Left ventricle myocardium superior (tissue), 1 donor: Measurements from ENCODE around the gene GPA33. TPM values are rescaled to one million over a fixed set of nuclear protein-coding genes. Genes with fewer than 3 reads are reported as not detected.

Experiments
- ATAC-seq: fragments of 200-7000 bp; cut with Tn5 transposase; one replicate; pipeline ENCODE4 v1.9.1; 2020; ENCODE audit warnings: mild to moderate bottlenecking, moderate library complexity
- DNase-seq: peaks from one replicate; pipeline ENCODE4 v3.0.0-alpha.2; 2020
- intact Hi-C: fragments of 100-400 bp; cut with micrococcal nuclease; formaldehyde crosslinking; loops from one replicate; pipeline ENCODE4 v1.11.0; 2022
- total RNA-seq: library from RNA; stranded (reverse); fragmentation: NEBNext Ultra II Directional; extraction: Animal tissue kit (Norgen Biotek cat#: 25700); gene quantifications from one replicate; pipeline ENCODE4 v1.2.1, GENCODE V29; 2021
- donor health status: DM: no; HTN: yes; CAD: no; lungs with severe emphysema.

Gene GPA33
- total RNA-seq, 1 donor from 2014 or later: 0.07 TPM

GRCh38 chr1:167120899-167121298 is 30.7 kb upstream of the GPA33 start:
- intact Hi-C loops: no loop called here

GRCh38 chr1:167119696-167120095 is 29.5 kb upstream of the GPA33 start:
- intact Hi-C loops: no loop called here
- no peak for ATAC-seq

More at GRCh38 chr1:167120899-167121298, 30.7 kb upstream of the GPA33 start:
- no peak for ATAC-seq
- DNase-seq: no peak

GRCh38 chr1:167118188-167118587 is 28.0 kb upstream of the GPA33 start:
- ATAC-seq (no peak), DNase-seq (no peak)
- intact Hi-C loops: no loop called here

More at GRCh38 chr1:167119696-167120095, 29.5 kb upstream of the GPA33 start:
- DNase-seq: no peak

GRCh38 chr1:167117225-167117624 is 27.0 kb upstream of the GPA33 start:
- DNase-seq: no peak
- peak; percentile 23 for ATAC-seq
- intact Hi-C loops: no loop called here

- intact Hi-C loops: no loop called here
- DNase-seq: no peak
- no peak for ATAC-seq
Observed at GRCh38 chr1:167116174-167116573, 26.0 kb upstream of the GPA33 start.

- DNase-seq (no peak), ATAC-seq (no peak)
- intact Hi-C loops: no loop called here
Observed at GRCh38 chr1:167115655-167116054, 25.5 kb upstream of the GPA33 start.

- intact Hi-C loops: no loop called here
- ATAC-seq (no peak), DNase-seq (no peak)
Observed at GRCh38 chr1:167114725-167115124, 24.5 kb upstream of the GPA33 start.

- intact Hi-C loops: no loop called here
- peak; percentile 52 for ATAC-seq
- DNase-seq: no peak
Observed at GRCh38 chr1:167111868-167112709, 21.9 kb upstream of the GPA33 start.

- no peak for ATAC-seq
- intact Hi-C loops: no loop called here
- no peak for DNase-seq
Observed at GRCh38 chr1:167110586-167110985, 20.4 kb upstream of the GPA33 start.

GRCh38 chr1:167109125-167109524 is 18.9 kb upstream of the GPA33 start:
- intact Hi-C loops: loop anchor here (10.0 kb wide), 1 partner anchor 106 kb away; no protein-coding TSS in a partner anchor
- ATAC-seq (peak; percentile 39), DNase-seq (no peak)

GRCh38 chr1:167107456-167107855 is 17.3 kb upstream of the GPA33 start:
- intact Hi-C loops: loop anchor here (10.0 kb wide), 1 partner anchor 107 kb away; no protein-coding TSS in a partner anchor
- ATAC-seq (peak; percentile 63), DNase-seq (no peak)

- DNase-seq (no peak), ATAC-seq (no peak)
- intact Hi-C loops: loop anchor here (10.0 kb wide), 1 partner anchor 109 kb away; no protein-coding TSS in a partner anchor
Observed at GRCh38 chr1:167106119-167106461, 15.9 kb upstream of the GPA33 start.

- intact Hi-C loops: loop anchor here (10.0 kb wide), 1 partner anchor 109 kb away; no protein-coding TSS in a partner anchor
- DNase-seq (no peak), ATAC-seq (peak; percentile 9)
Observed at GRCh38 chr1:167105271-167106118, 15.3 kb upstream of the GPA33 start.

- intact Hi-C loops: loop anchor here (10.0 kb wide), 1 partner anchor 111 kb away; no protein-coding TSS in a partner anchor
- ATAC-seq (no peak), DNase-seq (no peak)
Observed at GRCh38 chr1:167104256-167104633, 14.1 kb upstream of the GPA33 start.

- intact Hi-C loops: loop anchor here (10.0 kb wide), 1 partner anchor 112 kb away; no protein-coding TSS in a partner anchor
- no peak for DNase-seq
- ATAC-seq: no peak
Observed at GRCh38 chr1:167102906-167103573, 12.9 kb upstream of the GPA33 start.

GRCh38 chr1:167101754-167102153 is 11.6 kb upstream of the GPA33 start:
- ATAC-seq (no peak), DNase-seq (no peak)
- intact Hi-C loops: loop anchor here (10.0 kb wide), 1 partner anchor 113 kb away; no protein-coding TSS in a partner anchor

- intact Hi-C loops: loop anchor here (10.0 kb wide), 1 partner anchor 114 kb away; no protein-coding TSS in a partner anchor
- no peak for ATAC-seq
- no peak for DNase-seq
Observed at GRCh38 chr1:167100730-167101129, 10.6 kb upstream of the GPA33 start.

GRCh38 chr1:167099851-167100250 is 9.7 kb upstream of the GPA33 start:
- intact Hi-C loops: loop anchor here (10.0 kb wide), 1 partner anchor 115 kb away; no protein-coding TSS in a partner anchor
- DNase-seq (no peak), ATAC-seq (no peak)

GRCh38 chr1:167095368-167095767 is 5.2 kb upstream of the GPA33 start:
- intact Hi-C loops: no loop called here
- no peak for ATAC-seq
- no peak for DNase-seq
